ENCODE measurements around the gene SMAD6.

- TF ChIP-seq CTCF (IDR thresholded peaks at IDR 0.05; ENCODE audit: insufficient read depth, low read depth, low read length) (no peak), EZH2 (IDR thresholded peaks at IDR 0.05; ENCODE audit: insufficient read depth, low read length) (no peak)
Measured at GRCh38 chr15:66661432-66662096, 40.5 kb upstream of the SMAD6 start.

Data from astrocyte (in vitro differentiated cells and primary cell).